Measurements from ENCODE around the gene KCNMA1.
"Not testable (repeated sequence)": the region's sequence is repeated elsewhere in the genome, so short reads cannot be mapped to it uniquely, and the experiment has no call there.

The KCNMA1 gene

GRCh38 chr10:77603534-77603927 is 34.1 kb downstream of the KCNMA1 start:
- DNase-seq (ENCODE audit: low read depth) = no peak

- no peak for DNase-seq (ENCODE audit: low read depth)
Measured at GRCh38 chr10:77602913-77603533, 34.6 kb downstream of the KCNMA1 start.

- DNase-seq (ENCODE audit: low read depth) = no peak
Measured at GRCh38 chr10:77602231-77602912, 35.2 kb downstream of the KCNMA1 start.

GRCh38 chr10:77601488-77601887 is 36.1 kb downstream of the KCNMA1 start:
- no peak for DNase-seq (ENCODE audit: low read depth)

- no peak for DNase-seq (ENCODE audit: low read depth)
Measured at GRCh38 chr10:77600640-77601039, 37.0 kb downstream of the KCNMA1 start.

- DNase-seq (ENCODE audit: low read depth) = no peak
Measured at GRCh38 chr10:77599651-77600050, 38.0 kb downstream of the KCNMA1 start.

GRCh38 chr10:77598606-77599005 is 39.0 kb downstream of the KCNMA1 start:
- DNase-seq (ENCODE audit: low read depth) = no peak

- DNase-seq (ENCODE audit: low read depth) = no peak
Measured at GRCh38 chr10:77597560-77597959, 40.0 kb downstream of the KCNMA1 start.

- DNase-seq (ENCODE audit: low read depth) = no peak
Measured at GRCh38 chr10:77594471-77594783, 43.2 kb downstream of the KCNMA1 start.

- no peak for DNase-seq (ENCODE audit: low read depth)
Measured at GRCh38 chr10:77593771-77594470, 43.7 kb downstream of the KCNMA1 start.

- DNase-seq (ENCODE audit: low read depth) = peak; percentile 98
Measured at GRCh38 chr10:77592946-77593636, 44.5 kb downstream of the KCNMA1 start.

- DNase-seq (ENCODE audit: low read depth) = no peak
Measured at GRCh38 chr10:77592510-77592909, 45.1 kb downstream of the KCNMA1 start.

- no peak for DNase-seq (ENCODE audit: low read depth)
Measured at GRCh38 chr10:77591238-77591880, 46.2 kb downstream of the KCNMA1 start.

GRCh38 chr10:77590344-77591237 is 47.0 kb downstream of the KCNMA1 start:
- no peak for DNase-seq (ENCODE audit: low read depth)

- DNase-seq (ENCODE audit: low read depth) = not testable (repeated sequence)
Measured at GRCh38 chr10:77589703-77590102, 47.9 kb downstream of the KCNMA1 start.

- DNase-seq (ENCODE audit: low read depth) = no peak
Measured at GRCh38 chr10:77588886-77589285, 48.7 kb downstream of the KCNMA1 start.

- DNase-seq (ENCODE audit: low read depth) = no peak
Measured at GRCh38 chr10:77587416-77587790, 50.2 kb downstream of the KCNMA1 start.

- DNase-seq (ENCODE audit: low read depth) = peak; percentile 90
Measured at GRCh38 chr10:77586719-77587415, 50.7 kb downstream of the KCNMA1 start.

- no peak for DNase-seq (ENCODE audit: low read depth)
Measured at GRCh38 chr10:77584938-77585337, 52.7 kb downstream of the KCNMA1 start.

- no peak for DNase-seq (ENCODE audit: low read depth)
Measured at GRCh38 chr10:77583527-77583926, 54.1 kb downstream of the KCNMA1 start.

GRCh38 chr10:77582710-77583115 is 54.9 kb downstream of the KCNMA1 start:
- DNase-seq (ENCODE audit: low read depth) = no peak
